ENCODE data around the gene FBXL7.

The FBXL7 gene

DNA sequence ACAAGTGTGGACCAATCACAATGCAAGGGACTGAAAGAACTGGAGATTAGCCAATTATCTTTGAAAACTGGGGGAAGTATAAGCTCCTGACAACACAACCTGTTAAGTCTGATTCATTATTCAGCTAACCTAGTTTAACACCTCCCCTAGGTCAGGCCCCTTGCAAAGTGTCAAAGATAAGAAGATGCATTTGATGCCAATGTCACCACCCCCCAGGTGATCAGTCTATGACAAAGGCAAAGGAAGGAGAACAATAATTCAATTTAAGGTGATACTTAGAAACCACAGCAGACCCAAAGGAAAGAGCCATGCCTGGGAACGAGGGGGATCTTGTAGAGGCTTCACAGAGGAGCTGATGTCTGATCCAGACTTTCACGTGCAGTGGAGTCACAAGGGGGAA, 137.9 kb downstream of the FBXL7 start:
- Histone ChIP-seq H3K9me3 (ENCODE audit: control insufficient read depth, insufficient read depth, low read length) (no peaks in the 10 kb centered on the region), H3F3A (ENCODE audit: control insufficient read depth, insufficient read depth) (no peaks in the 10 kb centered on the region), H3K4me3 (ENCODE audit: low read length) (no peak overlapping the region), H3K27ac (ENCODE audit: low read depth, low read length) (no peak overlapping the region), H3K4me2 (ENCODE audit: low read length) (no peak overlapping the region), H3K27me3 (ENCODE audit: control insufficient read depth, low read length) (no peaks in the 10 kb centered on the region), H3K79me2 (ENCODE audit: control insufficient read depth, low read length) (no peaks in the 10 kb centered on the region), H3K36me3 (ENCODE audit: control insufficient read depth, low read length) (no peaks in the 10 kb centered on the region), H3K9me2 (replicated peaks; ENCODE audit: control insufficient read depth, low read length) (no peaks in the 10 kb centered on the region), H3K4me1 (ENCODE audit: control insufficient read depth, low read length) (no peaks in the 10 kb centered on the region), H4K20me1 (ENCODE audit: control insufficient read depth, insufficient read depth, low read depth, low read length) (no peaks in the 10 kb centered on the region)
- TF ChIP-seq, protein P1, sequence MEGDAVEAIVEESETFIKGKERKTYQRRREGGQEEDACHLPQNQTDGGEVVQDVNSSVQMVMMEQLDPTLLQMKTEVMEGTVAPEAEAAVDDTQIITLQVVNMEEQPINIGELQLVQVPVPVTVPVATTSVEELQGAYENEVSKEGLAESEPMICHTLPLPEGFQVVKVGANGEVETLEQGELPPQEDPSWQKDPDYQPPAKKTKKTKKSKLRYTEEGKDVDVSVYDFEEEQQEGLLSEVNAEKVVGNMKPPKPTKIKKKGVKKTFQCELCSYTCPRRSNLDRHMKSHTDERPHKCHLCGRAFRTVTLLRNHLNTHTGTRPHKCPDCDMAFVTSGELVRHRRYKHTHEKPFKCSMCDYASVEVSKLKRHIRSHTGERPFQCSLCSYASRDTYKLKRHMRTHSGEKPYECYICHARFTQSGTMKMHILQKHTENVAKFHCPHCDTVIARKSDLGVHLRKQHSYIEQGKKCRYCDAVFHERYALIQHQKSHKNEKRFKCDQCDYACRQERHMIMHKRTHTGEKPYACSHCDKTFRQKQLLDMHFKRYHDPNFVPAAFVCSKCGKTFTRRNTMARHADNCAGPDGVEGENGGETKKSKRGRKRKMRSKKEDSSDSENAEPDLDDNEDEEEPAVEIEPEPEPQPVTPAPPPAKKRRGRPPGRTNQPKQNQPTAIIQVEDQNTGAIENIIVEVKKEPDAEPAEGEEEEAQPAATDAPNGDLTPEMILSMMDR (IDR thresholded peaks at IDR 0.05; ENCODE audit: low read depth, low read length, poor library complexity, severe bottlenecking), result no peak
- TF ChIP-seq EZH2phosphoT487 (IDR thresholded peaks at IDR 0.05; ENCODE audit: borderline replicate concordance, low read length), result no peak

DNA sequence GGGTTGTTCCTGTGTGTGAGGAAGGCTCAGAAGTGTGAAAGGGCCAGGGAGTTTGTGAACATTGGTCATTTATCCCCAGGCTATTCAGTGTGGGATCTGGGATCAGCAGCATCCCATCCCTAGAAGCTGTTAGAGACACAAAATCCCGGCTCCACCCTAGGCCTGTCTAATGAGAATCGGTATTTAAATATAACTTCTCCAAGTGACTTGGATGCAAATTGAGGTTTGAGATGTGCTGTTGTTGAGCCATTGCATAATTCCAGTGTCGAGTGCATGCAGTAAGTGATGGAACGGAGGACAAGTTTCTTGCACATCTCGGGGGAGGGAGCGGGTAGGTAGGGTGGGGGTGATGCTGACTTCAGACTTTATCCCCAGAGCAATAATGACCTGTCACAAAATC, 138.3 kb downstream of the FBXL7 start:
- Histone ChIP-seq H3K79me2 (ENCODE audit: control insufficient read depth, low read length) (no peaks in the 10 kb centered on the region), H3F3A (ENCODE audit: control insufficient read depth, insufficient read depth) (no peaks in the 10 kb centered on the region), H4K20me1 (ENCODE audit: control insufficient read depth, insufficient read depth, low read depth, low read length) (no peaks in the 10 kb centered on the region), H3K27ac (ENCODE audit: low read depth, low read length) (no peak overlapping the region), H3K9me2 (replicated peaks; ENCODE audit: control insufficient read depth, low read length) (no peaks in the 10 kb centered on the region), H3K9me3 (ENCODE audit: control insufficient read depth, insufficient read depth, low read length) (no peaks in the 10 kb centered on the region), H3K4me3 (ENCODE audit: low read length) (no peak overlapping the region), H3K27me3 (ENCODE audit: control insufficient read depth, low read length) (no peaks in the 10 kb centered on the region), H3K36me3 (ENCODE audit: control insufficient read depth, low read length) (no peaks in the 10 kb centered on the region), H3K4me2 (ENCODE audit: low read length) (no peak overlapping the region), H3K4me1 (ENCODE audit: control insufficient read depth, low read length) (no peaks in the 10 kb centered on the region)
- no peak for TF ChIP-seq EZH2phosphoT487 (IDR thresholded peaks at IDR 0.05; ENCODE audit: borderline replicate concordance, low read length)
- TF ChIP-seq, protein P1 (IDR thresholded peaks at IDR 0.05; ENCODE audit: low read depth, low read length, poor library complexity, severe bottlenecking), result no peak

DNA sequence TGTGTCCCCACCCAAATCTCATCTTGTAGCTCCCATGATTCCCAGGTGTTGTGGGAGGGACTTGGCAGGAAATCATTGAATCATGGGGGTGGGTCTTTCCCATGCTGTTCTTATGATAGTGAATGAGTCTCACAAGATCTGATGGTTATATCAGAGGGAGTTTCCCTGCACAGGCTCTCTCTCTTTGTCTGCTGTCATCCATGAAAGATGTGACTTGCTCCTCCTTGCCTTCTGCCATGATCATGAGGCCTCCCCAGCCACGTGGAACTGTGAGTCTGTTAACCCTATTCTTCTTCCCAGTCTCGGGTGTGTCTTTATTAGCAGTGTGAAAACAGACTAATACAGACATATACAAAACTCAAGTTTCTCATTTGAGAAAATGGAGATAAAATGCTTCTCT, 139.3 kb downstream of the FBXL7 start:
- Histone ChIP-seq H3K9me2 (replicated peaks; ENCODE audit: control insufficient read depth, low read length) (no peaks in the 10 kb centered on the region), H3K4me1 (ENCODE audit: control insufficient read depth, low read length) (no peaks in the 10 kb centered on the region)

More for the DNA sequence above, 139.3 kb downstream of the FBXL7 start:
- Histone ChIP-seq H3F3A (ENCODE audit: control insufficient read depth, insufficient read depth) (no peaks in the 10 kb centered on the region), H3K36me3 (ENCODE audit: control insufficient read depth, low read length) (no peaks in the 10 kb centered on the region), H3K79me2 (ENCODE audit: control insufficient read depth, low read length) (no peaks in the 10 kb centered on the region), H3K9me3 (ENCODE audit: control insufficient read depth, insufficient read depth, low read length) (no peaks in the 10 kb centered on the region), H3K27me3 (ENCODE audit: control insufficient read depth, low read length) (no peaks in the 10 kb centered on the region), H3K27ac (ENCODE audit: low read depth, low read length) (no peak overlapping the region), H3K4me3 (ENCODE audit: low read length) (no peak overlapping the region), H4K20me1 (ENCODE audit: control insufficient read depth, insufficient read depth, low read depth, low read length) (no peaks in the 10 kb centered on the region), H3K4me2 (ENCODE audit: low read length) (no peak overlapping the region)
- TF ChIP-seq, protein P1 (IDR thresholded peaks at IDR 0.05; ENCODE audit: low read depth, low read length, poor library complexity, severe bottlenecking), result no peak
- TF ChIP-seq EZH2phosphoT487 (IDR thresholded peaks at IDR 0.05; ENCODE audit: borderline replicate concordance, low read length), result no peak
